Liver (tissue), 9 donors: ENCODE measurements around the gene VSX2. TPM values are rescaled to one million over a fixed set of nuclear protein-coding genes. Genes with fewer than 3 reads are reported as not detected.

Experiments
- DNase-seq: peaks from one replicate; pipeline ENCODE4 v3.0.0-alpha.2; 2017; ENCODE audit warnings: low spot score
- H3K27ac ChIP-seq, 2 donors: one replicate each; pipeline ENCODE4 v1.7.0; 2013; ENCODE audit warnings: inconsistent platforms in 2 of 2, low read length in 2 of 2, control low read depth in 1 of 2, low read depth in 1 of 2, mild to moderate bottlenecking in 1 of 2
- H3K27me3 ChIP-seq, 4 donors: one replicate each; pipeline versions ENCODE4 v1.6.1 to v1.7.0; 2013; ENCODE audit warnings: low read length in 3 of 4, inconsistent platforms in 1 of 4, mild to moderate bottlenecking in 1 of 4, moderate library complexity in 1 of 4; ENCODE audit not compliant: control insufficient read depth in 4 of 4, insufficient read depth in 4 of 4
- H3K36me3 ChIP-seq, 4 donors: one replicate each; pipeline versions ENCODE4 v1.6.1 to v1.7.0; 2013; ENCODE audit warnings: low read length in 3 of 4, mild to moderate bottlenecking in 3 of 4, low read depth in 1 of 4, moderate library complexity in 1 of 4; ENCODE audit not compliant: control insufficient read depth in 4 of 4, insufficient read depth in 3 of 4
- H3K4me1 ChIP-seq, 4 donors: one replicate each; pipeline versions ENCODE4 v1.6.1 to v1.7.0; 2013; ENCODE audit warnings: low read length in 3 of 4, mild to moderate bottlenecking in 3 of 4, moderate library complexity in 1 of 4; ENCODE audit not compliant: control insufficient read depth in 4 of 4, insufficient read depth in 4 of 4
- H3K4me3 ChIP-seq, 3 donors: one replicate each; pipeline versions ENCODE4 v1.6.1 to v1.7.0; 2013; ENCODE audit warnings: low read length in 3 of 3, control low read depth in 1 of 3, low read depth in 1 of 3, mild to moderate bottlenecking in 1 of 3
- H3K9ac ChIP-seq, 2 donors: one replicate each; pipeline ENCODE4 v1.7.0; 2013; ENCODE audit warnings: low read length in 2 of 2, mild to moderate bottlenecking in 2 of 2, moderate library complexity in 2 of 2, control low read depth in 1 of 2, low read depth in 1 of 2
- H3K9me3 ChIP-seq, 4 donors: one replicate each; pipeline versions ENCODE4 v1.6.1 to v1.7.0; 2013; ENCODE audit warnings: low read length in 3 of 4; ENCODE audit not compliant: control insufficient read depth in 4 of 4
- EGR1 ChIP-seq, 2 donors: IDR thresholded peaks; 2 replicates each; pipeline ENCODE4 v1.6.1; 2016 to 2018; ENCODE audit warnings: antibody characterized with exemption in 2 of 2, low read depth in 2 of 2
- FOXA1 ChIP-seq: IDR thresholded peaks from 2 replicates; pipeline ENCODE4 v1.6.1; 2016; ENCODE audit warnings: antibody characterized with exemption
- FOXA2 ChIP-seq: IDR thresholded peaks from 2 replicates; pipeline ENCODE4 v1.6.1; 2016; ENCODE audit warnings: antibody characterized with exemption
- GABPA ChIP-seq, 2 donors: IDR thresholded peaks in 1 of 2; conservative IDR thresholded peaks in 1 of 2; 2 replicates each; pipeline ENCODE4 v1.6.1; 2016; ENCODE audit warnings: antibody characterized with exemption in 2 of 2, mild to moderate bottlenecking in 1 of 2, moderate library complexity in 1 of 2
- HNF4A ChIP-seq, 2 donors: conservative IDR thresholded peaks; 2 replicates each; pipeline ENCODE4 v1.6.1; 2016; ENCODE audit warnings: antibody characterized with exemption in 2 of 2, mild to moderate bottlenecking in 2 of 2
- HNF4G ChIP-seq: IDR thresholded peaks from 2 replicates; pipeline ENCODE4 v1.6.1; 2016; ENCODE audit warnings: antibody characterized with exemption
- JUND ChIP-seq, 2 donors: IDR thresholded peaks; 2 replicates each; pipeline ENCODE4 v1.6.1; 2016; ENCODE audit warnings: antibody characterized with exemption in 2 of 2
- NR2F2 ChIP-seq: IDR thresholded peaks from 2 replicates; pipeline ENCODE4 v1.6.1; 2016; ENCODE audit warnings: antibody characterized with exemption
- RAD21 ChIP-seq, 2 donors: IDR thresholded peaks; 2 replicates each; pipeline ENCODE4 v1.6.1; 2016; ENCODE audit warnings: antibody characterized with exemption in 2 of 2, mild to moderate bottlenecking in 2 of 2
- RXRA ChIP-seq, 2 donors: IDR thresholded peaks; 2 replicates each; pipeline ENCODE4 v1.6.1; 2017 to 2018; ENCODE audit warnings: antibody characterized with exemption in 2 of 2, mild to moderate bottlenecking in 1 of 2
- SP1 ChIP-seq: IDR thresholded peaks from 2 replicates; pipeline ENCODE4 v1.6.1; 2018; ENCODE audit warnings: antibody characterized with exemption, mild to moderate bottlenecking
- ZBTB33 ChIP-seq: IDR thresholded peaks from 2 replicates; pipeline ENCODE4 v1.6.1; 2016; ENCODE audit warnings: antibody characterized with exemption
- WGBS: extraction: QIAGEN DNeasy Blood & Tissue Kit; methylation state at CpG from one replicate; pipeline ENCODE4 v1.1.7; 2013; 5-methylcytosine and 5-hydroxymethylcytosine counted together
- polyA plus RNA-seq, 2 donors: library from polyadenylated mRNA; stranded (reverse) in 1 of 2; unstranded in 1 of 2; fragments of 200-250 nt in 1 of 2; fragments of >200 nt in 1 of 2; fragmentation: Nextera tagmentation in 1 of 2; extraction: Ambion mirVana in 1 of 2; gene quantifications; one replicate each; pipeline versions ENCODE4 v1.2.1 to v1.2.3, GENCODE V29; 2013 to 2015
- total RNA-seq, 2 donors: library from RNA; depleted of rRNA; stranded (reverse); fragments of >200 nt; gene quantifications; one replicate each; pipeline ENCODE4 v1.2.3, GENCODE V29; 2014
- TF ChIP-seq, protein P1 (sequence below): IDR thresholded peaks from 2 replicates; pipeline ENCODE4 v1.6.1; 2016; ENCODE audit warnings: antibody characterized with exemption
- TF ChIP-seq, protein P2 (sequence below): fragments of 150-350 bp; IDR thresholded peaks from 2 replicates; pipeline ENCODE4 v1.5.1; 2017; ENCODE audit warnings: improper control_type of control experiment, low read depth, low read length; ENCODE audit not compliant: missing input control
- donor health status: healthy.
- donor health status: healthy.
- donor health status: healthy.
- donor health status: healthy.
- donor health status: healthy.

VSX2 gene
- total and polyA plus RNA-seq, 4 donors = not detected

- Histone ChIP-seq H3K36me3 (peaks cover 0 to 65% (median 38%) of the 10 kb centered on the region in 4 donors), H3K27me3 (no peaks in the 10 kb centered on the region)
- WGBS = 86% methylated on average over 9 of the region's 9 CpGs
Measured at GRCh38 chr14:74296037-74296467, 56.8 kb downstream of the VSX2 start.

GRCh38 chr14:74297986-74298385, 58.7 kb downstream of the VSX2 start:
- H3K27me3 ChIP-seq = no peaks in the 10 kb centered on the region
- WGBS = 95% methylated on average over 10 of the region's 10 CpGs
- H3K36me3 ChIP-seq = peaks cover 0 to 46% (median 23%) of the 10 kb centered on the region in 4 donors
- DNase-seq = no peak
- no peak overlapping the region for H3K4me3 ChIP-seq
- TF ChIP-seq, protein P1, sequence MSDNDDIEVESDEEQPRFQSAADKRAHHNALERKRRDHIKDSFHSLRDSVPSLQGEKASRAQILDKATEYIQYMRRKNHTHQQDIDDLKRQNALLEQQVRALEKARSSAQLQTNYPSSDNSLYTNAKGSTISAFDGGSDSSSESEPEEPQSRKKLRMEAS = no peak
- TF ChIP-seq ZBTB33 = no peak
- TF ChIP-seq FOXA2 = no peak
- TF ChIP-seq HNF4A (conservative IDR thresholded peaks at IDR 0.05) = no peak
- no peak for TF ChIP-seq SP1
- no peak for TF ChIP-seq RXRA (IDR thresholded peaks at IDR 0.05)
- TF ChIP-seq EGR1 (IDR thresholded peaks at IDR 0.05; ENCODE audit: low read depth in 2 of 2) = no peak
- no peak for TF ChIP-seq FOXA1
- TF ChIP-seq GABPA (IDR thresholded peaks at IDR 0.05 in 1 of 2, conservative IDR thresholded peaks at IDR 0.05 in 1 of 2) = no peak
- TF ChIP-seq NR2F2 = no peak
- no peak for TF ChIP-seq JUND (IDR thresholded peaks at IDR 0.05)
- no peak for TF ChIP-seq HNF4G
- TF ChIP-seq, protein P2, sequence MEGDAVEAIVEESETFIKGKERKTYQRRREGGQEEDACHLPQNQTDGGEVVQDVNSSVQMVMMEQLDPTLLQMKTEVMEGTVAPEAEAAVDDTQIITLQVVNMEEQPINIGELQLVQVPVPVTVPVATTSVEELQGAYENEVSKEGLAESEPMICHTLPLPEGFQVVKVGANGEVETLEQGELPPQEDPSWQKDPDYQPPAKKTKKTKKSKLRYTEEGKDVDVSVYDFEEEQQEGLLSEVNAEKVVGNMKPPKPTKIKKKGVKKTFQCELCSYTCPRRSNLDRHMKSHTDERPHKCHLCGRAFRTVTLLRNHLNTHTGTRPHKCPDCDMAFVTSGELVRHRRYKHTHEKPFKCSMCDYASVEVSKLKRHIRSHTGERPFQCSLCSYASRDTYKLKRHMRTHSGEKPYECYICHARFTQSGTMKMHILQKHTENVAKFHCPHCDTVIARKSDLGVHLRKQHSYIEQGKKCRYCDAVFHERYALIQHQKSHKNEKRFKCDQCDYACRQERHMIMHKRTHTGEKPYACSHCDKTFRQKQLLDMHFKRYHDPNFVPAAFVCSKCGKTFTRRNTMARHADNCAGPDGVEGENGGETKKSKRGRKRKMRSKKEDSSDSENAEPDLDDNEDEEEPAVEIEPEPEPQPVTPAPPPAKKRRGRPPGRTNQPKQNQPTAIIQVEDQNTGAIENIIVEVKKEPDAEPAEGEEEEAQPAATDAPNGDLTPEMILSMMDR = no peak
- H3K9me3 ChIP-seq = no peaks in the 10 kb centered on the region
- H3K9ac ChIP-seq = no peak overlapping the region
- H3K27ac ChIP-seq = no peak overlapping the region
- peaks cover 0 to 8% (median 7%) of the 10 kb centered on the region in 4 donors for H3K4me1 ChIP-seq

More at GRCh38 chr14:74296037-74296467, 56.8 kb downstream of the VSX2 start:
- Histone ChIP-seq H3K4me1 (peaks cover 0 to under 1% (median 0%) of the 10 kb centered on the region in 4 donors), H3K27ac (no peak overlapping the region), H3K9ac (no peak overlapping the region), H3K9me3 (no peaks in the 10 kb centered on the region), H3K4me3 (no peak overlapping the region)
- TF ChIP-seq FOXA1 (no peak), RAD21 (IDR thresholded peaks at IDR 0.05) (no peak), HNF4G (no peak)
- DNase-seq = no peak

- Histone ChIP-seq H3K9ac (no peak overlapping the region), H3K36me3 (peaks cover 0 to 42% (median 23%) of the 10 kb centered on the region in 4 donors), H3K4me3 (no peak overlapping the region), H3K27me3 (no peaks in the 10 kb centered on the region), H3K27ac (no peak overlapping the region), H3K4me1 (peaks cover 3 to 10% (median 7%) of the 10 kb centered on the region in 4 donors), H3K9me3 (no peaks in the 10 kb centered on the region)
- no peak for DNase-seq
- no peak for TF ChIP-seq NR2F2
- no peak for TF ChIP-seq ZBTB33
- WGBS = 77% methylated on average over 10 of the region's 10 CpGs
Measured at GRCh38 chr14:74299061-74299545, 59.9 kb downstream of the VSX2 start.
